ENCODE measurements around the gene ALK.
A peak's percentile ranks its signal among the peaks of the same experiment; 100 is the strongest.

Gene ALK

DNA sequence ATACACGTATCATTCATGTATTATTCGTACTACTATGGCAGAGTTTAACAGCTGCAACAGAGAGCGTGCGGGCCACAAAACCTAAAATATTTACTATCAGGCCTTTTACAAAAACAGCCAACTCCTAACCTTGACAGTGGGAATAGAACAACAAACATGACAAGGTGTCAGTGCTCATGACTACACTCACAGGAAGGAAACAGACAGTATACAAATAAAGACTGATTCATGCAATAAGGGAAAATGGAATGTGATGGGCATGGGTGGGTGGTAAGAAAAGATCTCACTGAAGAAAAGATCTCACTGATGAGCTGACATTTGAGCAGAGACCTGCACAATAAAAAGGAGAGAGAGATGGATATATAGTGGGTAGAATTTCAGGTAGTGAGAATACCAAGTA is 347.8 kb downstream of the ALK start:
- no peak for DNase-seq

DNA sequence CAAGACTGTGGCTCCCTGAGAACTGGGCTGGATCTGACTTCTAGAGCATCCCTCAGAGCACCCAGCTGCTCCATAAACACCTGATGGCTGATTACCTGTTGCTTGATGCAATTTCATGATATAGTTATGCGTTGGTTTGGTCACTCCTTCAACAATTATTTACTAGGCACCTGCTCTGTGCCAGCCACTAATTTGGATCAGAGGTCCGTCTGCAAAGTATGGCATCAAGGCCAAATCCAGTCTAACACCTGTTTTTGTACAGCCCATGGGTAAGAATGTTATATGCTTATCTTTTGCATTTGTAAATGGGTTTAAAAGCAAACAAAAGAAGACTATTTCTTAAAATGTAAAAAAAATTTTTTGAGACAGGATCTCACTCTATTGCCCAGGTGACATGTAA is 348.2 kb downstream of the ALK start:
- no peak for DNase-seq

DNA sequence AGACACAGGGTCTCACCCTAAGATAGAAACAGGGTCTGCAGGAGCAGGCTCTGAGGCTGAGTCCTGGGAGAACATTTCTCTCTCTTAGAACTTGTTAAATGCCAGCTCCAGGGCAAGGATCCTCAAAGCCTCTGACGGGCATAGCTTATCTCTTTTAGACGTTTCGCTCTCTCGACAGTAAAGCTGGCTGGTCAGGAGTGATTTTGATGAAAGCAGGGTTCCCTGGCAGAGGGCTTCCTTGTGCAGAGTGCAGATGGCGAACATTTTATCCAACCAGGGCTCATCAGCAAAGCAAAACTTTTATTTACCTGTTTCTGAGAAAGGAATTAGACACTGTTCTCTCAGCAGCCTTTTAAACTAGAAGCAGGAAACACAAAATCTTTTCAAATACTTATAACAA is 350.8 kb downstream of the ALK start:
- no peak for DNase-seq

DNA sequence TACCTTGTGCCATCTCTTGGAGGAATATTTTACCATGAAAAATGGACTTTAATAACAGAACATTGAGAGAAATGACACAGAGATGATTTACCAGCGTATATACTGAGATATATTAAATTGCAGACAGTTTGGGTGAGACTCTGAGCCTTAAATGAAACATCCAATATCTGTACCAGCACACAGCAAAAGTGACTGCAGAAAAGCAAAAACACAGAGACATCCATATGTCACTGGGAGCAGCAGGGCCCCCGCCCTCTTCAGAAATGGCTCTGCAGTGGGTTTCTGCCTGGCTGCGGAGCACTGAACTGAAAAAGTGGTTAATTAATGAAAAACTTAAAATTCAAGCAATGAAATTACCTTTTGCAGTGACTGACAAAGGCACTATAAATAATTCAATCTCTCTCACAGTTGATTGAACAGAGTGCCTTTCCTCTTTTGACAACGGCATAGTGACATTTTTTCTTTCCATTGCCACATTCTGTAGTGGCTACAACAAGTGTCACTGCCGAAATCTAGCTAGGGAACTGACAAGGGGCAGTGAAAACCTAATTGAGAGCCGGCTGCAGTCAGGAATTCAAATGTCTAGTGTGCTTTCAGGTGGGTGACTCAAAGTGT is 353.4 kb downstream of the ALK start:
- DNase-seq, result no peak

DNA sequence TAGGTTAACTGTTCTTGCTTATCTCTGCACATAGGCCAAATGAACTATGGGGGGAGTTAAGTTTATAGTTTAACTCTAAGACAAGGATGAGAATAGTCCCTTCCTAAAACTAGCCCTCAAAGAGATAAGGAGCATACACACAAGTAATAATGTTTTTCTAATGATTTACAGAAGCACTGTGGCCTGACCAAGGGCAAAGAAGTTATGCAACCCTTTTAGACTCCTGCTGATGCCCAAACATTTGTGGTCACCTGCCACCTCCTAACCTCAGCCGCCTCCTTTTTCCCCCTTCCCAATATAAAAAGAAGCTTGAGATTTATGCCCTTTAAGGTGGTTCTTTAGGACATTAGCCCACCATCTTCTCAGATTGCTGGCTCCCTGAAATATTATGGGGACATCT is 357.7 kb downstream of the ALK start:
- no peak for DNase-seq

DNA sequence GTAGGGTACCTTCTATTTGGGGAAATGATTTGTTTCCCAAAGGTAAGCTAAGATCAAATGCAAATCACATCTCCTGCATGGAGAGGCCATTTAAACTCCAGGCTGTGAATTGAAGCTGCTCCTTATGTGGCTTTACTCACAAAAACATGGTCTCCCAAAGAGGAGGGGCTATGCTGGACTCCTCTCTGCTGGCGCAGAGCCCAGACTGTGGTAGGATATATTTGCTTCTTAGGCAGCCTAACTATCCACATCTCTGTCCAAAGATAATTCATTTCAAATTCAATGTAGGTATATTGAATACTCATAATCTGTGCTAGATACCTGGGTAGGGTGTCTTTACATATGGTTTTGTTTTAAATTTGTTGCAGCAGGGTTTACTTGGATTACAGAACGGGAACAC is 358.5 kb downstream of the ALK start:
- no peak for DNase-seq

DNA sequence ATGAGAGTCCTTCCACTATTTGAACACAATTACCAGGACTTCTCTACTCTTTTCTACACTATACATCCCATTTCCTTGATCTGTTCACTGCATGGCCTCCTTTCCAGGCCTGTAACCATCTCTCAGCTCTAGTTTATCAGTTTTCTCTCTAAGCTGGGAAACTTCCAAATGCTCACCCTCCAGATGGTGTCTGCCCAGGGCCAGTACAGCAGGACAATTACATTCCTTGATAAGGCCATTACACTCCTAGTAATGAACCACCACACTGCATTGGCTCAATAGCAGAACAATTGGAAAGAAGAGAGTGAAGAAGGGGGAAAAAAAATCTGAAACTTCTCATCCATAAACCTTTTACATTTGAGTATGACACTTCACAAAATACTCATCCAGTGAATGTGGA is 359.1 kb downstream of the ALK start:
- DNase-seq, result no peak

DNA sequence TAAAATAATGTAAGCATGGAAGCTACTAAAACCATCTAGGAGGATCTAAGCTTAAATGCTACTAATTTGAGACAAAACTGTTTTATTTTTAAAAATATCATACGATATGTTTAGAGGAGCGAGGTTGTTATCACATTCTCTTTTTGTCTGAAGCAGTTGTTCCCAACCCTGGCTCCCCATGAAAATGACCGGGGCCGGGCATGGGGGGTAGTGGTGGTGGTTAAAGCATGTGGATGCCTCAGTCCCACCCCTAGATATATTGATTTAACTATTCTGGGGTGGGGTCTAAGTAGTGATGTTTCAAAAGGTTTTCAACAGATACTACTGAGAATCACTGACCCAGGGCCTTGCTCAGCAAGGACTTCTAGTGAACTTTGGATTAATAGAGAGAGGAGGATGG is 359.8 kb downstream of the ALK start:
- DNase-seq, result no peak

DNA sequence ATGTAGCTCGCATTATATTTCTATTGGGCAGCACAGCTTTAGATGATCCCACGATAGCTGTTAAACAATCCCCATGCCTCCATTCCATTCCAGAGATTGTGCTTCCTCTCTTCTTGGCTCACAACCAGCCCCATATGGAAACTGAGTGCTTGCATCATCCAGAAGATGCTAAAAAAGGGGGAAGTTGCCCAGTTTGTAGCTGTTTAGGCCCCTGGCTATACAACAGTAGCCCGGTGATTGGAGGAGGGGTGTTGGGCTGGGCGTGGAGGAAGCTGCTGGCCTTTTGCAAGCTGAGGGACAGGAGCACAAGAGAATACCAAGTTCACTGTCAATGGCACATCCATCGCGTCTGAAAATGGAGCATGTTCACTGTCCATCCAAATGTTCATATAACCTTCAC is 360.2 kb downstream of the ALK start:
- DNase-seq, result no peak

DNA sequence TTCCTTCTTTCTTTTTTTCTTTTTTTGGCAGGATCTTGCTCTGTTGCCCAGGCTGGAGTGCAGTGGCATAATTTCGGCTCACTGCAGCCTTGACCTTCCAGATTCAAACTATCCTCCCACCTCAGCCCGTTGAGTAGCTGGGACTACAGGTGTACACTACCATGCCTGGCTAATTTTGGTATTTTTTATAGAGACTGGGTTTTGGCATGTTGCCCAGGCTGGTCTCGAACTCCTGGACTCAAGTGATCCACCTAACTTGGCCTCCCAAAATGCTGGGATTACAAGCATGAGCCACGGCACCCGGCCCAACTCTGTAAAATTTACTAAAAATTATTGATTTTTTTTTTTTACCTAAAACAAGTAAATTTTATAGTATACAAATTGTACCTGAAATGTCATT is 360.8 kb downstream of the ALK start:
- DNase-seq, result no peak

DNA sequence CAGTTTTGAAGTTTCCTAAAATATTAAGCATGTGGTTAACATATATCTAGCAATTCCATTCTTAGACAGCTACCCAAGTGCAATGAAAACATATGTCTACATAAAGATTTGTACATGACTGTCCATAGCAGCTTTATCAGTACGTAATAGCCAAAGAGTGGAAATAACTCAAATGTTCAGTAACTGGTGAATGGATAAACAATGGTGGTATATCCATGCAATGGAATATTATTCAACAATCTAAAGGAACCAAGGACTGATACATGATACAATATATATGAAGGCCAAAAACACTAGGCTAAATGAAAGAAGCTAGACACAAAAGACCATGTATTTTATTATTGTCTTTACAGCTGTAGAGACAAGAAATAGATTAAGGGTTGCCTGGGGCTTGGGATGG is 361.4 kb downstream of the ALK start:
- no peak for DNase-seq

DNA sequence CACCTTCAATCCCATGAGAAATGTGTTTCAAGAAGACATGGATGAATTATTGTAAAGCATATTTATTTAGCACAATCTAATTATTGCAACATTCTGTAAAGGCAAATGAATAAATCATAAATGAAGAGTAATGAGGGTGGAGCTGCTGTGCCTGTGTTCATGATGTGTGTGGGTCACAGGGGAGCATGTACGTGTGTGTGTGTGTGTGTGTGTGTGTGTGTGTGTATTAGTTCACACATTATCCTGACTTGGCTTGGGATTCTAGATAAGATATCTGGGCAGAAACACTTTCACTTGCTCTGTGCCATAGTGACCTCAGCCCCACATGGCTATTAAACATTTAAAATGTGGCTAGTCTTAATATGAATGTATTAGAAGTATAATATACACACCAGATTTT is 361.8 kb downstream of the ALK start:
- DNase-seq, result no peak

DNA sequence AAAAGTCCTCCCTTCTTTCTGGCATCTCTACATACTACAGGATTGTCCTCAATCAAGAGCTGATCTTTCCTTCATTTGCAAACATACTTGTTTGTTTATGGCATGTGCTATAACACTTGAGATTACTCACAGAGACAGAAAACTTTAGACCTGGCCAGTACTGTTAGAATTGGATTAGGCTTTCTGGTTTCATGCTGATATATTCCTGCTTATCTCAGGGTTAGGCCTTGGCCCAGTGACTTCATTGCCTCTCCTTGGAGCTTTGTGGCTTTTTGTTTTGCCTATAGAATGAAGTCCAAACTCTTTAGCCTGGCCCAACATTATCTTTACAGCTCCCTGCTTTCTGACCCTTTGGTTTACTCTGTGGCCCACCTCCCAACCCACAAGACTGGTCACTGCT is 363.3 kb downstream of the ALK start:
- no peak for DNase-seq

DNA sequence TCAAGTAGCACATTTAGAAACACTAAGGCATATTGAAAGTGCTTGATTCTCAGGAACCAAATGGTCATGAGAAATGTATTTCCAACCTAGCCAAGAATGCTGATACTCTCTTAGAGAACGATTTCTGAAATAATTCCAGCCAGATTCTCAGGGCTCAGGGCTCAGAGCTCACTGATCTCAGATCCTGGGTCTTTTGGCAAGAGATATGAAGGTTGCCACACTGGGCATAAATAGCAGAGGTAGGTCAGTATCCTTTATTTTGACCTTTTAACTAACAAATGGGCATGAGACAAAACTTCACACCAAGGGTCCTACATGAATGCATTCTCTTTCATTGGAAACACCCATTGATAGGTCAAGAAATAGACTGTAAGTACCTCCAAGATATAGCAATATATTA is 364.1 kb downstream of the ALK start:
- DNase-seq, result no peak

DNA sequence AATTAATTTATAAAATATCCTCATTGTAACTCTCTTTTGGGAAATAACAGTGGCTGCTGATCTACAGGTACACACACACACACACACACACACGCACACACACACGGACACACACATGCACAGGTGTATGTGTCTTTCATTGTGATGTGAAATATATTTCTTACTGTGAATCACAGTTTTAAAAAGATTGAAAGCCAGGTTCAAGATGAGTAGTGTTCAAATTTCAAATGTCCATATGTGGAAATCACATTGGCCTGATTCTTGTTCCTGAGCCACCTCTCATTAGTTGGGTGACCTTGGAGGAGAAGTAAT is 372.4 kb downstream of the ALK start:
- DNase-seq, result no peak

DNA sequence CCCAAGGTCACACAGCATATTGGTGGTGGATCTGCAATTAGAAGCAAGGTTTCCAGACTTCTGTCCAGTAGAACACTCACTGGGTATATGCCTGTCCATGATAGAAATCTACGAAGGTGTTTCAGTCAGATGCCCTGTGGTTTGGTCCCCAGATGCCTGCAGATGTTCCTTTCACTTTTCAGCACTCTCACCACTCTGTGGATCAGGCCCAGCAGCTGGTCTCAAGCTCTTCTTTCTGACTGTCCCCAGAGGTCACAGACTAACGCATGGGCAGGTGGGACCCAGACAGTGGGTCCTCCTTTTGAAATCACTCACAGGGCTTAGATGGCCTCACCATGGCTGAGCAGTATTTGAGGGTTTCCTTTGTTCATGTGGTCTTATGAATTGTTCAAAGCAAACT is 376.5 kb downstream of the ALK start:
- no peak for DNase-seq

DNA sequence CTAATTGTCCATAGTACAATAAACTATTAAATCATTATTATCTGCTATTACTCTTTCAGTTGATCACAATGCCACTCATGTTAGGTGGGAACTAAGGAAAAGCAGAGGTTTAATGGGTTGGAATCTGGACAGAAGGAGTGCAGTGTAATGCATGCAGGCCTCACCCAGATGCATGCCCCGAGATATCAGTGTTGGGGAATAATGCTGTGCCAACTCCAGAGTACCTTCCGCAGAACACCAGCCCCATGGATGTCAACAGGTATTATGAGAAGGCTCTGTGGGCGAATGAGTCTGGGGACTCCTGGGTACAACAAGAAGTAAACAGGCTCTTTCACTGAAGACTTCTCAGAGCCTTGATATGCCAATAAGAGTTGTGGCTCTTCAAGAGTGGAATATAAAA is 377.4 kb downstream of the ALK start:
- no peak for DNase-seq

DNA sequence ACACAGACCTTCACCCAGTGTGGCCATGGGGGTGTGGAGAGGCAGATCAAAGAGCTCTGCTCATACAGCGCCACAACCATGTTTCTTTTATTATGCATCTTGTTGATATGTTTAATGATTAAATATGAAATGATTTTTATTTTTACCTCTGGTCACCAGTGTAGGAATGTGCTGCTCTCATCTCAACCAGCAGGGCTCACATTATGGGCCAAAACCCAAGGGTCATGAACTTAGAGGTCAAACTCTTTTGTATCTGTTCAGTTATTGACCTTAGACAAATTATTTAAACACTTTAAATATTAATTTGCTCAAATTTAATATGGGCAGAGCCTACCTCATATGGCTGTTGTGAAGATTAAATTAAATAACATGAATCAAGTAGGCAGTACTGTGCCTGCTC is 386.2 kb downstream of the ALK start:
- DNase-seq, result no peak

DNA sequence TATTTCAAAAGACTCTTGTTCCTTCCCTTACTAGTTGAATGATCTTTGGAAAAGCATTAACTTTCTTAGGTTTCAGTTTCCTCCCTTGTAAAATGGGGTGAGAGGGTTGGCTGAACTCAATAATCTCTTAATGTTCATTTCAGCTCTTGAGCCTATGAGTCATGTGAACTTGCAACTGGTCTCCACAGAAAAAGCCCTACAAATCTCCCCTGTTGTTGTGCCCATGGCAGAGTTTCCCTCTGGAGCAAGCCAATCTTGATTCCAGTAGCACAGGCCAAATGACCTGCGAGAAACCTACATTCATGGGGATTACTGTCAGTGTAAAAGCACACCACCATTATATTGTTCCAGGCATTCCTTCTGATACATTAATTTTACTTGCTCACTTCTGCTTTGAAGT is 388.9 kb downstream of the ALK start:
- no peak for DNase-seq

DNA sequence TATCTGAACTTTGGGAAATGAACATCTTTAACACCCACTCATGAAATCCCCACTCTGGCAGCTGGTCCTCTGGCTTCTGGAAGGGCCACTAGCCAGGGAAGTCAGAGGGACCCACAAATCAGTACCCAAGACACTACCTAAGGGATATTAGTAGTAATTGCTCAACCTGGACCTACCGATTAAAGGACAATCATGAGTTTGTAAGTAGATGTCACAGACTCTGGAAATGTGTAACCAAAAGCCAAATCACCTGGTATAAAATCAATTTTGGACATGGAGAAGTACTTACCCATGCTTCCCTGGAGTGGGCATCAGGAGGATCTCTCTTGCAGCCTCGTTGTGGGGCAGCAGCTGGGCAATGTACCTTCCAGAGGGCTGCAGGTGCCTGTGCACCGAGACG is 389.8 kb downstream of the ALK start:
- DNase-seq, result no peak

DNA sequence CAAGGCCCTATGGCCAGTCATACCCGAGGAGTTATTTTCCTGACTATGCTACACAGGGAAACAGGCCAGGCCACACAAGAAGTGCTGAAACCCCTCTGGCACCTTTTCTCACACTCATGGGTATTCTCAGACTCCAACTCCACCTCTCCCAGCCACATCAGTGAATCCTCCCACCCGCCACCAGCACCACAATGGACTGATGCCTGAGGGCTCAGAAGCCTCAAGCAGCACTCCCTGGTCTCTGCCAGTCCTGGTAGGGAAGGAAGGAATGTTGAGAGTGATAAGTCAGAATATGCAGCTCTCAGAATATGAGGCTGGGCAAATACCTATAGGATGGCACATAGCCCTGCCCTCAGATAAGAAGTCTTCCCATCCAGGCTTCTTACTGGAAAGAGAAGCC is 391.1 kb downstream of the ALK start:
- DNase-seq, result no peak

DNA sequence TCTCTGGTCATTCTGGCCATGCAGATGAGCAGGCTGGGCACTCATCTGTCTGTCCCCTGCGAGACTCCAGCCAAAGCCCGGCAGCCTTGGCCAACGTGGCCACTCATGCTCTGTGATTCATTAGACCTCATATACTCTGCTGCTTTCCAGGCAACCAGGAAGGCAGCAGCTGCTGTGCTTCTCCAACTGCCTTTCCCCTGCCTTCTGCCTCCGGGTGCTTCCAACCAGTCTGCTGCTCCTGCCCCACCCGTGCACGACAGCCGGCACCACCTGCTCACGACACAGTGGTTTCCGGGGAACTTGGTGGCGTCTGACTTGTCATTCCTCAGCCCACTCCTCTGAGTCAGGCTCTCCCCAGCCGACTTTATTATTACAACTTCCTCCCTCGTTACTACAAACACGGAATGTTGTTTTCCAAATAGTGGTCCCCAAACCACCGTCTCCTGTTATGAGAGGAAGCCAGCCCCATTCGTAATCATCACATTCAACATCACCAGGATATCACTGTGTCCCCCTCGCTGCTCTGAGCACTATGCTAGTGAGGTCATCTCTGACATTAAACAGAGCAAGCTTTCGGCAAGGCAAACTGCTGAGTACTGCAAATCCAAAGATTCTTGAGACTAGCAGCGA is 392.4 kb downstream of the ALK start:
- peak; percentile 46 for DNase-seq

DNA sequence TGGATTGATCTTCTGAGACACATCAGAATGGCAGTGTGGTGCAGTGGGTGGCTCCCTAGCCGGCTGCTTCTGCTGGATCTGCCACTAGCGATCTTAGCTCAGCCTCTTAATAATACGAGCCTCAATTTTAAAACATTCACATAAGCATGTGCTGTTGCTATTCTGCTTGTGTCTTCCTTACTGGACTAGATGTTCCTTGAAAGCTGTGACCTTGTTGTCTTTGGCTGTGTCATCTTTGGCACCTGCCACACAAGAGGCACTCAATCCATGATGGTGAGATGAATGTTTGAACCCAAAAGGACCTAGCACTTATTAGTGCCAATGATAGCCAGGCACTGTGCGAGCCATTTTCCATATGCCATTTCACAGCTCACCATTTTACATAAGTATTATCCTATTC is 393.0 kb downstream of the ALK start:
- DNase-seq, result no peak

DNA sequence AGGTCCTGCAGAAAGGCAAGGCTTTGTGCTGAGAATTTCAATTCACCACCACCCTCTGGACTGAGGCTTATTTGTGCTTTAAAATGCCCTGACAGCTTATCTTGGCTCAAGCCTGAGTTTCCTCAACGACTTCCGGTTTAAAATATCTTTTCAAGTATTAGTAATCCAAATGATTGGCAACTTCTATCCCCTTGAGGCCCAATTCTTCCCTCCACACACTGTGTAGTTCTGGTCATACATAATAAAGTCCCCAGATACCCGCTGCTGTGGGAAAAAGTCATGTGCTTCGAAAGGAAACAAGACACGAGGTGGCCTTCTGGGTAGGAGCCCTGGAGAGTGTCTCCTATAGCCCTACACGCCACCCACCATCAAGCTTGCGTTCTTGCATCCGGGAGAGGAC is 393.4 kb downstream of the ALK start:
- no peak for DNase-seq

All from right kidney (tissue), 1 donor.